Endothelial cell of umbilical vein (primary cell): ENCODE data around the gene ZNF385B. TPM values are rescaled to one million over a fixed set of nuclear protein-coding genes. Genes with fewer than 3 reads are reported as not detected.

Experiments
- BruUV-seq: library from RNA; stranded (reverse); fragments of 400-500 nt; replicated peaks from 2 replicates; lab custom pipeline; 2021; lab: Mats Ljungman, UMichigan
- CTCF ChIA-PET: fragments of 300-600, 350-600 bp; sonication (Branson Sonifier 250); formaldehyde crosslinking; loops from one replicate; lab custom pipeline; 2021; ENCODE audit warnings: antibody characterized with exemption, inconsistent platforms; lab: Charles Lee
- POLR2A ChIA-PET: fragments of 300-600, 350-600 bp; sonication (Branson Sonifier 250); formaldehyde crosslinking; loops from one replicate; lab custom pipeline; 2021; ENCODE audit warnings: antibody characterized with exemption, inconsistent platforms; lab: Charles Lee
- DNase-seq: peaks from one replicate; pipeline ENCODE4 v3.0.0-alpha.2; 2011; ENCODE audit warnings: low read depth, low spot score
- FAIRE-seq: peaks from 2 replicates; lab custom pipeline; 2011; peaks lifted over from hg19 to GRCh38; lab: Jason Lieb, UNC
- H2AFZ ChIP-seq: 2 replicates; pipeline ENCODE4 v1.6.0; 2012; ENCODE audit warnings: low read depth, low read length, control low read depth, inconsistent platforms
- H3K27ac ChIP-seq: 2 replicates; pipeline ENCODE4 v1.5.1; 2011; ENCODE audit warnings: low read depth, mild to moderate bottlenecking, control low read depth, low read length, moderate library complexity; ENCODE audit not compliant: insufficient read depth
- H3K27me3 ChIP-seq, 2 experiments: 2 replicates each; pipeline versions ENCODE4 v1.6.0 to v1.6.1; 2011; ENCODE audit warnings: low read length in 2 of 2, mixed read lengths in 1 of 2; ENCODE audit not compliant: control insufficient read depth in 2 of 2, insufficient read depth in 2 of 2
- H3K36me3 ChIP-seq, 2 experiments: 2 replicates in 1 of 2; 3 replicates in 1 of 2; pipeline ENCODE4 v1.5.1; 2011; ENCODE audit warnings: low read length in 2 of 2, mild to moderate bottlenecking in 1 of 2, moderate library complexity in 1 of 2; ENCODE audit not compliant: control insufficient read depth in 2 of 2, insufficient read depth in 2 of 2; ENCODE audit errors: extremely low read depth in 1 of 2
- H3K4me1 ChIP-seq: 3 replicates; pipeline ENCODE4 v1.5.1; 2011; ENCODE audit warnings: mild to moderate bottlenecking, low read length; ENCODE audit not compliant: control insufficient read depth, insufficient read depth; ENCODE audit errors: extremely low read depth
- H3K4me2 ChIP-seq: 2 replicates; pipeline ENCODE4 v1.6.1; 2011; ENCODE audit warnings: low read length, control low read depth, mixed read lengths; ENCODE audit not compliant: insufficient read depth
- H3K4me3 ChIP-seq, 3 experiments: fragments of 200-600 bp in 1 of 3; sonication (generic), shearing (Covaris generic) in 1 of 3; replicated peaks in 1 of 3; 2 replicates each; pipeline ENCODE4 v1.5.1; 2011 to 2016; ENCODE audit warnings: control low read depth in 3 of 3, low read length in 3 of 3, mild to moderate bottlenecking in 2 of 3, inconsistent platforms in 1 of 3, low read depth in 1 of 3, moderate library complexity in 1 of 3; ENCODE audit not compliant: insufficient read depth in 1 of 3
- H3K79me2 ChIP-seq: 2 replicates; pipeline ENCODE4 v1.6.0; 2012; ENCODE audit warnings: low read length, inconsistent platforms; ENCODE audit not compliant: control insufficient read depth, insufficient read depth
- H3K9ac ChIP-seq: replicated peaks from 2 replicates; pipeline ENCODE3; 2011; ENCODE audit warnings: low read length, control low read depth; ENCODE audit not compliant: insufficient read depth; ENCODE audit errors: extremely low read depth
- H3K9me1 ChIP-seq: replicated peaks from 3 replicates; pipeline ENCODE4 v1.6.0; 2011; ENCODE audit warnings: mild to moderate bottlenecking, low read length; ENCODE audit not compliant: control insufficient read depth, insufficient read depth; ENCODE audit errors: extremely low read depth
- H3K9me3 ChIP-seq: replicated peaks from 2 replicates; pipeline ENCODE4 v1.5.1; 2012; ENCODE audit warnings: low read length, inconsistent platforms; ENCODE audit not compliant: control insufficient read depth, insufficient read depth
- H4K20me1 ChIP-seq: replicated peaks from 2 replicates; pipeline ENCODE3; 2011; ENCODE audit warnings: mild to moderate bottlenecking, low read length; ENCODE audit not compliant: control insufficient read depth, insufficient read depth; ENCODE audit errors: extremely low read depth
- CTCF ChIP-seq, 2 donors: IDR thresholded peaks; 1 replicate in 1 of 2; 2 replicates in 1 of 2; pipeline ENCODE4 v1.5.1; 2011; ENCODE audit warnings: low read length in 2 of 2, mild to moderate bottlenecking in 2 of 2, moderate library complexity in 2 of 2, control low read depth in 1 of 2, inconsistent platforms in 1 of 2, low read depth in 1 of 2; ENCODE audit not compliant: insufficient read depth in 1 of 2; ENCODE audit errors: extremely low read depth in 1 of 2
- EZH2 ChIP-seq: IDR thresholded peaks from 2 replicates; pipeline ENCODE4 v1.6.1; 2012; ENCODE audit warnings: borderline replicate concordance, low read depth, mild to moderate bottlenecking, moderate library complexity, low read length, inconsistent platforms; ENCODE audit not compliant: severe bottlenecking
- FOS ChIP-seq: IDR thresholded peaks from 2 replicates; pipeline ENCODE4 v1.6.1; 2011; ENCODE audit warnings: mild to moderate bottlenecking, low read length, moderate library complexity, borderline replicate concordance; ENCODE audit not compliant: insufficient read depth
- GATA2 ChIP-seq: IDR thresholded peaks from 2 replicates; pipeline ENCODE4 v1.7.0; 2011; ENCODE audit warnings: low read depth, mild to moderate bottlenecking, moderate library complexity, mixed read lengths, low read length; ENCODE audit not compliant: insufficient read length, insufficient read depth
- JUN ChIP-seq: IDR thresholded peaks from 2 replicates; pipeline ENCODE4 v1.6.1; 2011; ENCODE audit warnings: borderline replicate concordance, low read depth; ENCODE audit not compliant: insufficient read length, insufficient read depth
- MAX ChIP-seq: IDR thresholded peaks from 2 replicates; pipeline ENCODE4 v1.6.1; 2011; ENCODE audit not compliant: insufficient read depth, insufficient read length
- MYC ChIP-seq: IDR thresholded peaks from one replicate; pipeline ENCODE4 v1.6.1; 2011; ENCODE audit warnings: mild to moderate bottlenecking, low read depth, low read length
- POLR2A ChIP-seq: IDR thresholded peaks from 2 replicates; pipeline ENCODE4 v1.6.1; 2012; ENCODE audit warnings: low read depth, mild to moderate bottlenecking, control low read depth, low read length
- POLR2AphosphoS5 ChIP-seq: IDR thresholded peaks from 2 replicates; pipeline ENCODE4 v1.6.1; 2012; ENCODE audit warnings: low read depth, mild to moderate bottlenecking, control low read depth, low read length, moderate library complexity; ENCODE audit not compliant: insufficient read depth
- dilution Hi-C: fragments of 300-500 bp; cut with MboI; formaldehyde crosslinking; loops from one replicate; pipeline ENCODE4 v1.15.0; 2019; ENCODE audit warnings: low sequenced_read_pairs; ENCODE audit not compliant: extremely low pct_ligation_motif_present
- intact Hi-C: fragments of 100-400 bp; cut with micrococcal nuclease; formaldehyde crosslinking; loops from one replicate; pipeline ENCODE4 v1.10.0; 2022
- polyA plus RNA-seq, 4 experiments: library from polyadenylated mRNA; depleted of rRNA in 3 of 4; stranded (reverse) in 3 of 4; unstranded in 1 of 4; fragments of >200 nt; gene quantifications; 2 replicates each; pipeline versions ENCODE4 v1.2.1 to v1.2.3, GENCODE V29; 2011 to 2012; ENCODE audit warnings: missing spikeins in 1 of 4
- total RNA-seq: library from RNA; stranded (reverse); gene quantifications from 2 replicates; pipeline ENCODE4 v1.2.3, GENCODE V29; 2021

The ZNF385B gene
- total and polyA plus RNA-seq, 2 donors (not counting 3 experiments of a cell fraction or from before 2014, with no cell fraction given): not detected

- Histone ChIP-seq H3K9me1 (no peaks in the 10 kb centered on the region), H3K9ac (no peak overlapping the region), H3K9me3 (no peaks in the 10 kb centered on the region), H3K27me3 (no peaks in the 10 kb centered on the region), H2AFZ (no peak overlapping the region), H4K20me1 (no peaks in the 10 kb centered on the region), H3K36me3 (no peaks in the 10 kb centered on the region), H3K27ac (no peak overlapping the region), H3K79me2 (no peaks in the 10 kb centered on the region), H3K4me3 (no peak overlapping the region), H3K4me2 (no peak overlapping the region), H3K4me1 (no peaks in the 10 kb centered on the region)
- no TSS peak for BruUV-seq
- POLR2A ChIA-PET: no interaction called here
- CTCF ChIA-PET: no interaction called here
- no peak for TF ChIP-seq POLR2AphosphoS5
- TF ChIP-seq MAX: no peak
- no peak for TF ChIP-seq GATA2
- TF ChIP-seq POLR2A: no peak
- TF ChIP-seq FOS: no peak
- TF ChIP-seq MYC: no peak
- no peak for TF ChIP-seq JUN
- TF ChIP-seq CTCF (IDR thresholded peaks at IDR 0.05; ENCODE audit: extremely low read depth in 1 of 2, insufficient read depth in 1 of 2, low read depth in 1 of 2, low read length in 2 of 2): no peak
- TF ChIP-seq EZH2: no peak
- dilution Hi-C loops (no loop called here), intact Hi-C loops (no loop called here)
- no peak for DNase-seq
- FAIRE-seq: no peak
Observed at GRCh38 chr2:179543361-179543901, 318.0 kb downstream of the ZNF385B start.
